A673 (cell line): ENCODE data around the gene GRID1. TPM values are rescaled to one million over a fixed set of nuclear protein-coding genes. Genes with fewer than 3 reads are reported as not detected.

Source experiments
- BruUV-seq: library from RNA; stranded (reverse); fragments of 400-500 nt; replicated peaks from 2 replicates; lab custom pipeline; 2021; lab: Mats Ljungman, UMichigan
- CTCF ChIA-PET: fragments of 300-600 bp; sonication (Branson Sonifier 250); formaldehyde crosslinking; loops from one replicate; lab custom pipeline; 2022; ENCODE audit warnings: antibody characterized with exemption; lab: Charles Lee
- POLR2A ChIA-PET: fragments of 300-600 bp; sonication (Branson Sonifier 250); formaldehyde crosslinking; loops from one replicate; lab custom pipeline; 2022; ENCODE audit warnings: antibody characterized with exemption; ENCODE audit not compliant: low non-redundant PET; lab: Charles Lee
- DNase-seq: peaks from one replicate; pipeline ENCODE4 v3.0.0-alpha.2; 2015; ENCODE audit warnings: low spot score
- H3K27ac ChIP-seq: fragments of 200-600 bp; sonication (generic); 2 replicates; pipeline ENCODE4 v1.5.1; 2016; ENCODE audit warnings: mixed run types, low read depth, mild to moderate bottlenecking, mixed read lengths, antibody characterized with exemption, low read length; ENCODE audit not compliant: poor library complexity, severe bottlenecking
- H3K27me3 ChIP-seq: fragments of 200-600 bp; sonication (generic); replicated peaks from 2 replicates; pipeline ENCODE4 v1.6.1; 2017; ENCODE audit warnings: mixed run types, low read depth, mild to moderate bottlenecking, mixed read lengths, antibody characterized with exemption, low read length; ENCODE audit not compliant: insufficient read depth, poor library complexity
- H3K36me3 ChIP-seq: fragments of 200-600 bp; sonication (generic); 2 replicates; pipeline ENCODE4 v1.6.1; 2016; ENCODE audit warnings: mixed run types, mild to moderate bottlenecking, mixed read lengths, antibody characterized with exemption, low read length; ENCODE audit not compliant: insufficient read depth, poor library complexity, severe bottlenecking
- H3K4me1 ChIP-seq: fragments of 200-600 bp; sonication (generic); 2 replicates; pipeline ENCODE4 v1.6.1; 2017; ENCODE audit warnings: mixed run types, mild to moderate bottlenecking, mixed read lengths, antibody characterized with exemption, low read length; ENCODE audit not compliant: insufficient read depth, poor library complexity, severe bottlenecking
- H3K4me3 ChIP-seq: fragments of 200-600 bp; sonication (generic); 2 replicates; pipeline ENCODE4 v1.5.1; 2016; ENCODE audit warnings: low read depth, mixed run types, mild to moderate bottlenecking, mixed read lengths, low read length; ENCODE audit not compliant: poor library complexity, severe bottlenecking
- H3K9me3 ChIP-seq: fragments of 200-600 bp; sonication (generic); 2 replicates; pipeline ENCODE4 v1.6.1; 2016; ENCODE audit warnings: mixed run types, low read depth, mild to moderate bottlenecking, mixed read lengths, antibody characterized with exemption, low read length; ENCODE audit not compliant: poor library complexity, severe bottlenecking
- EZH2 ChIP-seq: fragments of 200-600 bp; sonication (generic); IDR thresholded peaks from 2 replicates; pipeline ENCODE4 v1.6.1; 2017; ENCODE audit warnings: borderline replicate concordance, low read depth, mild to moderate bottlenecking, mixed read lengths, antibody characterized with exemption, low read length; ENCODE audit not compliant: poor library complexity, severe bottlenecking
- intact Hi-C: fragments of 100-400 bp; cut with micrococcal nuclease; formaldehyde crosslinking; loops from one replicate; pipeline ENCODE4 v1.10.0; 2022; ENCODE audit not compliant: unreplicated experiment
- total RNA-seq: library from RNA; stranded (reverse); gene quantifications from 2 replicates; pipeline ENCODE4 v1.2.3, GENCODE V29; 2021
- TF ChIP-seq, protein P1 (sequence below): fragments of 300-800, 200-600 bp; sonication (generic); conservative IDR thresholded peaks from 2 replicates; pipeline ENCODE4 v1.5.1; 2017; ENCODE audit warnings: low read depth, mild to moderate bottlenecking, antibody characterized with exemption, low read length, moderate library complexity, mixed read lengths

The GRID1 gene
- total RNA-seq, 1 experiment from 2014 or later = not detected

DNA sequence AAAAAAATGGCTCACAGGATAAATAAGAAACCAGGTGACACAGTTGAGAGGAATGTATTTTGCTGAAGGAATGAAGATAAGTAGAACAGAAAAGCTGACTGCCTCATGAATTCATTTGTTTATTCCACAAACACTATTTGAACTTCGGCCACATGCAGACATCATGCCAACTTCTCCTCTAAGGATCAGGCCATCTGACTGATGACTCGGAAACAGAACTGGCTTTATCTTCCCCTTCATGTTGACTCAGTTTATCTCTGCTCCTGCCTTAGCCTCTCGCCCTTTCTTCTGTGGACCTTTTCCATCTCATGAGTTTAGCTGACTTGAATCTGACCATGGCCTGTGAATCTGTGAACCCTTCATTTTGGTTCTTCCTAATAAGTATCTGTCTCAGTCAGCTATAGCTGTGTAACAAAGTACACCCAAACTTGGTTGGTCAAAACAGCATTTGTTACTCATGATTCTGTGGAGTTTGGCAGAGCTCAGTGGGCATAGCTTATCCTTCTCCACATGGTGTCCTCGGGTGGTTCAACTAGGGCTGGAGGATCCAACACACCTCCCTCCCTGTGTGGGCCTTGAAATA is 44.0 kb upstream of the GRID1 start:
- Histone ChIP-seq H3K36me3 (no peaks in the 10 kb centered on the region), H3K27me3 (no peaks in the 10 kb centered on the region), H3K4me1 (peaks cover 8% of the 10 kb centered on the region), H3K27ac (no peak overlapping the region), H3K4me3 (no peak overlapping the region), H3K9me3 (no peaks in the 10 kb centered on the region)
- POLR2A ChIA-PET = no interaction called here
- DNase-seq = no peak
- no peak for TF ChIP-seq EZH2
- TF ChIP-seq, protein P1, sequence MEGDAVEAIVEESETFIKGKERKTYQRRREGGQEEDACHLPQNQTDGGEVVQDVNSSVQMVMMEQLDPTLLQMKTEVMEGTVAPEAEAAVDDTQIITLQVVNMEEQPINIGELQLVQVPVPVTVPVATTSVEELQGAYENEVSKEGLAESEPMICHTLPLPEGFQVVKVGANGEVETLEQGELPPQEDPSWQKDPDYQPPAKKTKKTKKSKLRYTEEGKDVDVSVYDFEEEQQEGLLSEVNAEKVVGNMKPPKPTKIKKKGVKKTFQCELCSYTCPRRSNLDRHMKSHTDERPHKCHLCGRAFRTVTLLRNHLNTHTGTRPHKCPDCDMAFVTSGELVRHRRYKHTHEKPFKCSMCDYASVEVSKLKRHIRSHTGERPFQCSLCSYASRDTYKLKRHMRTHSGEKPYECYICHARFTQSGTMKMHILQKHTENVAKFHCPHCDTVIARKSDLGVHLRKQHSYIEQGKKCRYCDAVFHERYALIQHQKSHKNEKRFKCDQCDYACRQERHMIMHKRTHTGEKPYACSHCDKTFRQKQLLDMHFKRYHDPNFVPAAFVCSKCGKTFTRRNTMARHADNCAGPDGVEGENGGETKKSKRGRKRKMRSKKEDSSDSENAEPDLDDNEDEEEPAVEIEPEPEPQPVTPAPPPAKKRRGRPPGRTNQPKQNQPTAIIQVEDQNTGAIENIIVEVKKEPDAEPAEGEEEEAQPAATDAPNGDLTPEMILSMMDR = no peak
- intact Hi-C loops = no loop called here
- CTCF ChIA-PET = interaction anchor here (0.5 kb wide), 1 partner anchor 161 kb away, joined by 7 read pairs; no protein-coding TSS in a partner anchor
- no TSS peak for BruUV-seq

DNA sequence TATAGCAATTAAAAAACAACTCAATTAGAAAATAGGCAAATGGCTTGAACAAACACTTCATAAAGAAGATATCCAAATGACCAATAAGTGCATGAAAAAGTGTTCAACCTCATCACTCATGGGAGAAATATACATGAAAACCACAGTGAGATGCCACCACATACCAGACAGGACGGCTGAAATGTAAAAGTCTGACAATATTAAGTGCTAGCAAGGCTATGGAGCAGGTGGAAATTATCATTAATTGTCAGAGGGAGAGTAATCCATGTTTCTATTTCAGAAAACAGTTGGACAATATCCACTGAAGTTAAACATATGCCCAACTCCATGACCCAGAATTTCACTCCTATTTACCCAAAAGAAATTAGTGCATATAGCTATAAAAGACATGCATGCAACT is 42.6 kb upstream of the GRID1 start:
- ChIA-PET POLR2A (no interaction called here), CTCF (no interaction called here)
- Histone ChIP-seq H3K36me3 (no peaks in the 10 kb centered on the region), H3K9me3 (no peaks in the 10 kb centered on the region), H3K4me1 (peaks cover 8% of the 10 kb centered on the region), H3K27me3 (no peaks in the 10 kb centered on the region), H3K27ac (no peak overlapping the region), H3K4me3 (no peak overlapping the region)
- DNase-seq = no peak
- intact Hi-C loops = no loop called here
- BruUV-seq = no TSS peak
- TF ChIP-seq EZH2 = no peak
- TF ChIP-seq, protein P1 = no peak

DNA sequence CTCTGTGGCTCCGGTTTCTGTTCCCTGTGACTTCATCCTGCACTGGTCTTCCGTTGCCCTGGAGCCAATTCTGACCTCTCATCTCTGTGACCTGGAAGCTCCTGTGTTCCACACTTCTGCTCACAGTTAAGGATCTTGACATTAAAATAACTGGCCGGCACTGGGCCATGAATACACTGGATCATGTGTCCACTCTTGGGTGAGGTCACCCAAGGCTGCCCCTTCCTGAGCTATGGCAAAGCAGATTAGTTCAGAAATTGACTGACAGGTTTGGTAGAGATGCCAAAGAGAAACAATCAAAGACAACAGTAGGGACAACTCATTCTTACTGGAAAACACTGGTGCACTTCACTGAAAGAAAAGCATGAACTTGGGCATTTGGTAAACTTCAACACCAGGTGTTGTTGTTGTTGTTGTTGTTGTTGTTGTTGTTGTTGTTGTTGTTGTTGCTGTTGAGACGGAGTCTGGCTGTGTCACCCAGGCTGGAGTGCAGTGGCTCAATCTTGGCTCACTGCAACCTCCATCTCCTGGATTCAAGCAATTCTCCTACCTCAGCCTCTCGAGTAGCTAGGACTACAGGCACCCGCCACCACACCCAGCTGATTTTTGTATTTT is 36.7 kb upstream of the GRID1 start:
- no peak overlapping the region for H3K27ac ChIP-seq
- H3K36me3 ChIP-seq = no peaks in the 10 kb centered on the region
- peaks cover 30% of the 10 kb centered on the region for H3K27me3 ChIP-seq
- no TSS peak for BruUV-seq
- DNase-seq = no peak
- intact Hi-C loops = no loop called here
- ChIA-PET POLR2A (no interaction called here), CTCF (no interaction called here)
- peaks cover 14% of the 10 kb centered on the region for H3K4me1 ChIP-seq
- TF ChIP-seq EZH2 = no peak
- TF ChIP-seq, protein P1 = no peak
- H3K9me3 ChIP-seq = no peaks in the 10 kb centered on the region
- H3K4me3 ChIP-seq = no peak overlapping the region
